Measurements from ENCODE around the gene CWC27.

CWC27 gene

GRCh38 chr5:64768358-64769312 lies at the start of gene CWC27, which contains the start of gene SREK1IP1:
CWC27 (plus strand) TSS chr5:64768930; CDS start chr5:64769147, 217 bp downstream.
SREK1IP1 (minus strand) TSS chr5:64768691; CDS start chr5:64768517, 174 bp downstream.
- TF ChIP-seq CTCF (IDR thresholded peaks at IDR 0.05) (no peak), ZFX (IDR thresholded peaks at IDR 0.05; ENCODE audit: borderline replicate concordance) (no peak)

GRCh38 chr5:64722588-64722987 lies 46.1 kb upstream of the CWC27 start:
- no peak for TF ChIP-seq ZFX (IDR thresholded peaks at IDR 0.05; ENCODE audit: borderline replicate concordance)
- TF ChIP-seq CTCF (IDR thresholded peaks at IDR 0.05): no peak
- H3K27ac ChIP-seq: no peak overlapping the region

More at GRCh38 chr5:64768358-64769312, at the start of gene CWC27, which contains the start of gene SREK1IP1:
- peak within 1 kb of the TSS; percentile 73 for H3K27ac ChIP-seq

GRCh38 chr5:64727150-64727549 lies 41.6 kb upstream of the CWC27 start:
- no peak overlapping the region for H3K27ac ChIP-seq
- TF ChIP-seq CTCF (IDR thresholded peaks at IDR 0.05) (no peak), ZFX (IDR thresholded peaks at IDR 0.05; ENCODE audit: borderline replicate concordance) (no peak)

GRCh38 chr5:64742411-64742810 lies 26.3 kb upstream of the CWC27 start:
- TF ChIP-seq ZFX (IDR thresholded peaks at IDR 0.05; ENCODE audit: borderline replicate concordance) (no peak), CTCF (IDR thresholded peaks at IDR 0.05) (no peak)

GRCh38 chr5:64742821-64743220 lies 25.9 kb upstream of the CWC27 start:
- TF ChIP-seq ZFX (IDR thresholded peaks at IDR 0.05; ENCODE audit: borderline replicate concordance): no peak
- no peak for TF ChIP-seq CTCF (IDR thresholded peaks at IDR 0.05)
- no peak overlapping the region for H3K27ac ChIP-seq

More at GRCh38 chr5:64742411-64742810, 26.3 kb upstream of the CWC27 start:
- H3K27ac ChIP-seq: no peak overlapping the region

- H3K27ac ChIP-seq: no peak overlapping the region
- TF ChIP-seq ZFX (IDR thresholded peaks at IDR 0.05; ENCODE audit: borderline replicate concordance): no peak
- no peak for TF ChIP-seq CTCF (IDR thresholded peaks at IDR 0.05)
Observed at GRCh38 chr5:64744914-64745313, 23.8 kb upstream of the CWC27 start.

- no peak overlapping the region for H3K27ac ChIP-seq
- TF ChIP-seq ZFX (IDR thresholded peaks at IDR 0.05; ENCODE audit: borderline replicate concordance): no peak
- no peak for TF ChIP-seq CTCF (IDR thresholded peaks at IDR 0.05)
Observed at GRCh38 chr5:64746446-64746845, 22.3 kb upstream of the CWC27 start.
